Thymus (tissue), 11 donors: ENCODE results near the gene LIN37. TPM values are rescaled to one million over a fixed set of nuclear protein-coding genes. Genes with fewer than 3 reads are reported as not detected.

Experiments
- DNase-seq, 9 donors: peaks; one replicate each; pipeline ENCODE4 v3.0.0-alpha.2; 2013; ENCODE audit warnings: low spot score in 9 of 9, low read depth in 6 of 9, missing footprints in 1 of 9
- H3K27ac ChIP-seq, 2 donors: one replicate each; pipeline ENCODE4 v1.5.1; 2013; ENCODE audit warnings: control low read depth in 1 of 2, low read depth in 1 of 2, low read length in 1 of 2, mild to moderate bottlenecking in 1 of 2, moderate library complexity in 1 of 2
- H3K27me3 ChIP-seq, 2 donors: one replicate each; pipeline ENCODE4 v1.5.1; 2013; ENCODE audit warnings: low read length in 1 of 2; ENCODE audit not compliant: control insufficient read depth in 2 of 2, insufficient read depth in 1 of 2
- H3K36me3 ChIP-seq, 2 donors: one replicate each; pipeline ENCODE4 v1.5.1; 2013; ENCODE audit warnings: low read length in 1 of 2, mild to moderate bottlenecking in 1 of 2, moderate library complexity in 1 of 2; ENCODE audit not compliant: control insufficient read depth in 2 of 2, insufficient read depth in 2 of 2
- H3K4me1 ChIP-seq, 2 donors: one replicate each; pipeline ENCODE4 v1.5.1; 2013; ENCODE audit warnings: low read length in 2 of 2; ENCODE audit not compliant: control insufficient read depth in 2 of 2, insufficient read depth in 2 of 2
- H3K4me3 ChIP-seq, 2 donors: one replicate each; pipeline ENCODE4 v1.5.1; 2013; ENCODE audit warnings: low read length in 2 of 2, control low read depth in 1 of 2, mild to moderate bottlenecking in 1 of 2
- H3K9me3 ChIP-seq, 2 donors: one replicate each; pipeline ENCODE4 v1.5.1; 2013; ENCODE audit warnings: low read length in 1 of 2, mild to moderate bottlenecking in 1 of 2; ENCODE audit not compliant: control insufficient read depth in 2 of 2, insufficient read depth in 1 of 2
- WGBS: extraction: QIAGEN DNeasy Blood & Tissue Kit; methylation state at CpG from one replicate; pipeline ENCODE4 v1.1.7; 2013; 5-methylcytosine and 5-hydroxymethylcytosine counted together
- polyA plus RNA-seq: library from polyadenylated mRNA; stranded (reverse); fragments of 200-250 nt; gene quantifications from one replicate; pipeline ENCODE4 v1.2.3, GENCODE V29; 2013
- total RNA-seq: library from RNA; stranded (reverse); fragments of 120-200 nt; gene quantifications from one replicate; pipeline ENCODE4 v1.2.4, GENCODE V29; 2013
- donor health status: healthy.

Gene LIN37
- total and polyA plus RNA-seq, 2 donors: 7.6 to 24.2 TPM

DNA sequence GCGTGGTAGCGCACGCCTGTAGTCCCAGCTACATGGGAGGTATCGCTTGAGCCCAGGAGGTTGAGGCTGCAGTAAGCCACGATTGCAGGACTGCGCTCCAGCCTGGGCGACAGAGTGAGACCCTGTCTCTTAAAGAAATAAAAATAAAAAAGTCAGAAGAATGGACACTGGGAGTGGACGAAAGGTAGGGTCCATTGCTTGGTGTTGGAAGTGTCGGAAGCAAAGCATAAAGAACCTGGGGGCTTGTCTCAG is 26.6 kb downstream of the LIN37 start:
- no peaks in the 10 kb centered on the region for H3K27me3 ChIP-seq
- no peak overlapping the region for H3K27ac ChIP-seq
- no peaks in the 10 kb centered on the region for H3K9me3 ChIP-seq
- DNase-seq: no peak
- H3K4me3 ChIP-seq: peak overlapping the region; percentile 36 to 84
- WGBS: 38% methylated on average over 9 of the region's 9 CpGs
- peaks cover 7 to 13% of the 10 kb centered on the region in 2 donors for H3K4me1 ChIP-seq
- H3K36me3 ChIP-seq: peaks cover 16 to 17% of the 10 kb centered on the region in 2 donors

DNA sequence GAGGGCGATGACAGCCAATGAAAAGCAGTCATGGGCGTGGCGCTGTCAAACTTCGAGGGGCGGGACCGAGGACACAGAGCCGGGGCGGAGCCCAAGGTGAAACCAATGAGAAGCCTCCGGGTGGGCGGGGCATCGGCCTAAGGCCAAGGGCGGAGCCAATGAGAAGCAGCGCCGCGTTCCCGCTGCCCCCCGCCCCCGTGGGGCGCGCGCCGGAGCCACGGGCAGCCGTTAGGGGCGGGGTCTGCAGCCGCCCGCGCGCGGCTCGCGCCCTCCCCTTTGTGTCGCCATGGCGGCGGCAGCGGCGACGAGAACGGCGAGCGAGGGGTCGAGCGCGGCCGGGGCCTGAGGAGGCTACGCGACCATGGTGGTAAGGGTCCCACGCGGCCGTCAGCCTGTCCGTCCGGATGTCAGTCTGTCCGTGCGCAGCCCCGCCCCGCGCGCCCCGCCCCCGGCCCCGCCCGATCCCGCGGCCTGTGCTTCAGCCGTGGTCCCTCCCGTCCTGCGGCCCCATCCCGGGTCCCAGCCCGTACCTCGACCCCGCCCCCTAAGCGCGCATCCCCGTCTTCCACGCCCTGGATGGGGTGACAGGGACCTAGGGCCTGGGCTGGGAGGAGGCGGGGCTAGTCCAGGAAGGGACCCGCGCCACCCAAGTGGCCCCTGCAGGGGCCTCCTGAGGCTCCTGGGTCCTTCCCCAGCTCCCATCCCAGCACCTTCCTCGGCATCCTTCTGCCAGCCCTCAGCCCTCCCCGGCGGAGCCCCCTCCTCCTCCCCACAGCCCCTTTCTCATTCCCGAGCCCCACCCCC is 27.1 kb downstream of the LIN37 start, which contains the start of gene ARHGAP33:
TSS of gene ARHGAP33 (plus strand) at position 267 of the 804 bp plus-strand sequence. CDS start at position 362, 95 bp downstream.
- H3K27ac ChIP-seq: no peak within 1 kb of the TSS
- H3K4me1 ChIP-seq: peaks cover 7 to 13% of the 10 kb centered on the region in 2 donors
- H3K9me3 ChIP-seq: no peaks in the 10 kb centered on the region
- peak within 1 kb of the TSS; percentile 61 to 84 for H3K4me3 ChIP-seq
- no peaks in the 10 kb centered on the region for H3K27me3 ChIP-seq
- DNase-seq: peak; percentile 95 to 100 (median 99)
- under 1% methylated on average over 80 of the region's 82 CpGs for WGBS
- peaks cover 18 to 22% of the 10 kb centered on the region in 2 donors for H3K36me3 ChIP-seq

DNA sequence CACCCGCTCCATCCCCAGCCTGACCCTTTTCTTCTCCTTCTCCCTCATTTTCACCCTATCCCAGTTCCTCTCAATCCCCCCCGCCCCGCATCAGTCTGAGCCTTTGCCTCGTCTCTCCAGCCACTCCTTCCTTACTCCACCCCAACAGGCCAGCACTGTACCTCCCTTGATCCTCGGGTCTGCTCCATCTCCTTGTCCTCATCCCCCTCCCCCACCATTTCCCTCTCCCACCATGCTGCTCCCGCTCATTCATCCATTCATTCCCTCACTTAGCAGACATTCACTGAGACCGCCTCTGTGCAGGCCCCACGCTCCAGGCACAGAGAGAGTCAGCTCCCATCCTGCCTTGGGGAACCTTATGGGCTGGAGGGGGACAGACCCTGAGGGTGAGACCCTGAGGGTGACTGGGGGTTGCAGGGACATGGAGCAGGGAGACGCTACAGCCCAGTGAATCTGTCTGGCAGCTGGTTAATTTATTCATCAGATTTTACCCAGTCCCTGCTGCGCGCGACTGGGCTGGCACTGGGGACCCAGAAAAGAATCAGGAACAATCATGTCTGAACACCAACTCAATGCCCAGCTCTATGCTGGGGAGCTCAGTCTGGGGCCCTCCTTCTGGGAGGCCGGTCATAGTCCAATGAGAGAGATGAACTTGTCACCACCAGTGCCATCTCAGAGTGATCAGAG is 27.9 kb downstream of the LIN37 start:
- 73% methylated on average over 13 of the region's 13 CpGs for WGBS
- DNase-seq: peak in 1 of 9 donors; percentile 6
- no peak overlapping the region for H3K27ac ChIP-seq
- no peaks in the 10 kb centered on the region for H3K9me3 ChIP-seq
- peak overlapping the region; percentile 61 to 84 for H3K4me3 ChIP-seq
- no peaks in the 10 kb centered on the region for H3K27me3 ChIP-seq
- H3K4me1 ChIP-seq: peaks cover 7 to 13% of the 10 kb centered on the region in 2 donors
- H3K36me3 ChIP-seq: peaks cover 21 to 30% of the 10 kb centered on the region in 2 donors

DNA sequence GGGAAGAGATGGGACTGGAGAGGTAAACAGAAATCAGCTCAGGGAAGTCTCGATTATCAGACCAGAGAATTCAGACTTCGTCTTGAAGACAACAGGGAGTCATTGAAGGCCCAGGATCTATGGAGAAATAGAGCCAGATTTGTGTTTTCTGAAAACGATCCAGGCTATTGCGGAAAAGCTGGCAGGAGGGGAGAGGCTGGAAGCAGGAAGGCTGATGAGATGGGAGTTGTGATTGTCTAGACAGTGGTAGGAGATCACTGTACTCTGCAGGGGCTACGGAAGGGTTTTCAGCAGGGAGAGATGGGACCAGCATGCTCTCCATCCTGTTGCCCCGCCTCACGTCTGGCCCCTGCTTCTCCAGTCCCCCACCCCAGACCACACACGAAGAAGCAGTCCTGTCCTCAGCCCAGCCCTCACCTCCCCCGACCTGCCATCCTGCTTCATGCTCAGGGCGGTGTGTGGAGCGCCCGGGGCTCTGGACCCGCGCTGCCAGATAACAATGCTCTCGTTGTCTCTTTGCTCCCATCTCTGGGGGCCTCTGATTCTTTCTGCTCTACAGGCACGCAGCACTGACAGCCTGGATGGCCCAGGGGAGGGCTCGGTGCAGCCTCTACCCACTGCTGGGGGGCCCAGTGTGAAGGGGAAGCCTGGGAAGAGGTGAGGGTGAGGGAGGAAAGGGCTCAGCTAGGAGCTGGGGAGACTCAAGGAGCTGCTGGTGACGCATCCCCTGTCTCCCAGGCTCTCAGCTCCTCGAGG is 28.9 kb downstream of the LIN37 start:
- Histone ChIP-seq H3K27me3 (no peaks in the 10 kb centered on the region), H3K4me1 (peaks cover 7 to 13% of the 10 kb centered on the region in 2 donors)

DNA sequence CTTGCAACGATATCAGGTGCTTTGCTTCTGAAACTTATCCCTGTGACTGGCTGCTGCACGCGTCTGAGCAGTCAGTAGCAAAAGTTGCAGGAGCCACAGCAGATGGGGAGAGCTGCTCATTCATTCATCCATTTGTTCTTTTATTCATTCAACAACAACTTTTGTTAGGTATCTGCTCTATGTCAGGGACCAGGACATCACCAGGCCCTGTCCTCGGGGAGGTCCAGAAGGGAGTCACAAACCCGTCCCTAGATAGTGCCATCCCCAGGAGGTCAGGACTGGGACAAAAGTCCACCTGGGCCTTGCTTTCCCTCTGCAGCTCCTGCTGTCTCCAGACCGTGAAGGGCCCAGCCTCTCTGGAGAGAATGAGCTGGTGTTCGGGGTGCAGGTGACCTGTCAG is 29.6 kb downstream of the LIN37 start:
- DNase-seq: no peak
- Histone ChIP-seq H3K36me3 (peaks cover 35 to 47% of the 10 kb centered on the region in 2 donors), H3K4me3 (no peak overlapping the region), H3K27ac (no peak overlapping the region), H3K4me1 (peaks cover 7 to 13% of the 10 kb centered on the region in 2 donors), H3K9me3 (no peaks in the 10 kb centered on the region), H3K27me3 (no peaks in the 10 kb centered on the region)
- WGBS: 84% methylated on average over 7 of the region's 7 CpGs

More for the DNA sequence above, 28.9 kb downstream of the LIN37 start:
- Histone ChIP-seq H3K9me3 (no peaks in the 10 kb centered on the region), H3K36me3 (peaks cover 28 to 40% of the 10 kb centered on the region in 2 donors), H3K4me3 (no peak overlapping the region), H3K27ac (no peak overlapping the region)
- 86% methylated on average over 19 of the region's 19 CpGs for WGBS
- no peak for DNase-seq

DNA sequence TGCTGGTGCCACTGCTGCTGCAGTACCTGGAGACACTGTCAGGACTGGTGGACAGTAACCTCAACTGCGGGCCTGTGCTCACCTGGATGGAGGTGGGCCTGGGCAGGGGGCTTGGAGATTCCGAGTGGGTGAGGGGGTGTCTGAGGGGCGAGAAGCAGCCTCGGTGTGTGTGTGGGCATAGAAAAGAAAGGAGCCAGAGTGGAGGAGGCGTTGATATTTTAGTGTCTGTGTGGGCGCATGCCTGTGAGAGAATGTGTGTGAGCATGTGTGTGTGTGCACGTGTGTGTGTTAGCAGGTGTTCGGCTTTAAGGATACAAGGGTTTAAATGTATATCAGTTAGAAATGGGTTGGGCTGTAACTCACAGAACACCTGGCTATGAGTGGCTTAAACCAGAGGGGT is 30.7 kb downstream of the LIN37 start:
- Histone ChIP-seq H3K4me3 (no peak overlapping the region), H3K27me3 (no peaks in the 10 kb centered on the region), H3K9me3 (no peaks in the 10 kb centered on the region), H3K27ac (no peak overlapping the region), H3K36me3 (peaks cover 37 to 58% of the 10 kb centered on the region in 2 donors), H3K4me1 (peaks cover 7 to 13% of the 10 kb centered on the region in 2 donors)
- no peak for DNase-seq
- 96% methylated on average over 8 of the region's 8 CpGs for WGBS

DNA sequence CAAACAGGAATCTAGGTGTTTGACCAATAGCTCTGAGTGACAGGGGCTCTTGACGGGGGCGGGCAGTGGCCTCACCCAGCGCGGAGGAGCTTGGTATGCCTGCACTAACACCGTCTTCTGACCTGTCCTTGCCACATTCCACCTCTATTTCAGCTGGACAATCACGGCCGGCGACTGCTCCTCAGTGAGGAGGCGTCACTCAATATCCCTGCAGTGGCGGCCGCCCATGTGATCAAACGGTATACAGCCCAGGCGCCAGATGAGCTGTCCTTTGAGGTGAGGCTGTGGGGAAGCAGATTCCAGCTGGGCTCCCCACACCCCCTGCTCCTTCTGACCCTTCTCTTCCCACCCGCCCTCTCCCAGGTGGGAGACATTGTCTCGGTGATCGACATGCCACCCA is 31.7 kb downstream of the LIN37 start:
- H3K36me3 ChIP-seq: peaks cover 37 to 68% of the 10 kb centered on the region in 2 donors
- H3K27me3 ChIP-seq: no peaks in the 10 kb centered on the region
- H3K4me3 ChIP-seq: no peak overlapping the region
- 98% methylated on average over 16 of the region's 16 CpGs for WGBS
- peaks cover 6 to 7% of the 10 kb centered on the region in 2 donors for H3K4me1 ChIP-seq
- no peak for DNase-seq
- no peak overlapping the region for H3K27ac ChIP-seq
- no peaks in the 10 kb centered on the region for H3K9me3 ChIP-seq

DNA sequence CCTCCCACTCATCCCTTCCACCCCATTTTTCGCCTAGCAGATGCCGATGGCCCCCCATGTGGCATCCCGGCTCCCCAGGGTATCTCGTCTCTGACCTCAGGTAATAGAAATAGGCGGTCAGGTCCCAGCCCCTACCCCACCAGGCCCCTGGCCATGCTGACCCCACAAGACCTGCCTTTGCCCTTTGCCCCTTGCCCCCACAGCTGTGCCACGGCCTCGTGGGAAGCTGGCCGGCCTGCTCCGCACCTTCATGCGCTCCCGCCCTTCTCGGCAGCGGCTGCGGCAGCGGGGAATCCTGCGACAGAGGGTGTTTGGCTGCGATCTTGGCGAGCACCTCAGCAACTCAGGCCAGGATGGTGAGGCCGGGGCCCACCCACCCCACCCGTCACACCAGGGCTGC is 32.3 kb downstream of the LIN37 start:
- H3K27ac ChIP-seq: no peak overlapping the region
- H3K9me3 ChIP-seq: no peaks in the 10 kb centered on the region
- 98% methylated on average over 20 of the region's 20 CpGs for WGBS
- DNase-seq: no peak
- no peak overlapping the region for H3K4me3 ChIP-seq
- no peaks in the 10 kb centered on the region for H3K27me3 ChIP-seq
- peaks cover 38 to 75% of the 10 kb centered on the region in 2 donors for H3K36me3 ChIP-seq
- peaks cover 6 to 7% of the 10 kb centered on the region in 2 donors for H3K4me1 ChIP-seq

DNA sequence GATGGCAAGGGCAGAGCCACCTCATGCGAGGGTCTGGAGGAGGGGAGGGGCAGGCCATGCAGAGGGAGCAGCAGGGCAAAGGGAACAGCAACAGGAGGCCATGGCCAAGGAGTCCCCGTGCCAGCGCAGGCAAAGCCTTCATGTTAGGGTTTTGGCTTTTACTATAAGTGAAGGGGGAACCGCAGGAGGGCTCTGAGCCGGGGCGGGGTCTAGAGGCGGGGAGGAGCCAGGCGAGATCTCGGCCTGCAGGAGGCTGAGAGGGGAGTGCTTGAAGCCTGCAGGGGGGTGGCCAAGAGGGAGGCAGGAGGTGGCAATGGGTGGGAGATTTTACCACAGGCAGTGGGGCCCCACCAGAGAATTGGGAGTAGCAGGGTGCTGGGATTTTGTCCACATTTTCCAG is 33.3 kb downstream of the LIN37 start:
- no peaks in the 10 kb centered on the region for H3K9me3 ChIP-seq
- H3K4me3 ChIP-seq: no peak overlapping the region
- H3K27me3 ChIP-seq: no peaks in the 10 kb centered on the region
- peaks cover 0 to 4% of the 10 kb centered on the region in 2 donors for H3K4me1 ChIP-seq
- peaks cover 45 to 81% of the 10 kb centered on the region in 2 donors for H3K36me3 ChIP-seq
- no peak overlapping the region for H3K27ac ChIP-seq
- DNase-seq: no peak
- WGBS: 96% methylated on average over 9 of the region's 9 CpGs
